Measurements from ENCODE around the gene MAN1C1.

Gene MAN1C1

GRCh38 chr1:25832336-25833037, 215.9 kb downstream of the MAN1C1 start:
- Histone ChIP-seq H3K9ac (ENCODE audit: insufficient read length, low read depth) (no peak overlapping the region), H3K9me3 (ENCODE audit: insufficient read depth, low read length) (no peaks in the 10 kb centered on the region), H3K4me1 (ENCODE audit: insufficient read depth, insufficient read length) (no peaks in the 10 kb centered on the region), H3K4me3 (ENCODE audit: insufficient read length, low read depth) (no peak overlapping the region), H3K27me3 (ENCODE audit: insufficient read depth, insufficient read length) (no peaks in the 10 kb centered on the region), H3K36me3 (ENCODE audit: insufficient read depth, insufficient read length, low read length) (peaks cover 98% of the 10 kb centered on the region)
- no peak for DNase-seq (ENCODE audit: low read depth, low spot score)
- TF ChIP-seq SUZ12 (IDR thresholded peaks at IDR 0.05; ENCODE audit: extremely low read depth, insufficient read depth, insufficient read length) (no peak), YY1 (IDR thresholded peaks at IDR 0.05; ENCODE audit: insufficient read depth, insufficient read length) (no peak), ZNF274 (IDR thresholded peaks at IDR 0.05; ENCODE audit: low read depth, low read length) (no peak)

- no peaks in the 10 kb centered on the region for H3K9me3 ChIP-seq (ENCODE audit: insufficient read depth, low read length)
- peaks cover 91% of the 10 kb centered on the region for H3K36me3 ChIP-seq (ENCODE audit: insufficient read depth, insufficient read length, low read length)
- TF ChIP-seq YY1 (IDR thresholded peaks at IDR 0.05; ENCODE audit: insufficient read depth, insufficient read length) = no peak
- TF ChIP-seq SUZ12 (IDR thresholded peaks at IDR 0.05; ENCODE audit: extremely low read depth, insufficient read depth, insufficient read length) = no peak
- no peak for TF ChIP-seq ZNF274 (IDR thresholded peaks at IDR 0.05; ENCODE audit: low read depth, low read length)
- H3K4me3 ChIP-seq (ENCODE audit: insufficient read length, low read depth) = no peak overlapping the region
- no peaks in the 10 kb centered on the region for H3K27me3 ChIP-seq (ENCODE audit: insufficient read depth, insufficient read length)
- DNase-seq (ENCODE audit: low read depth, low spot score) = no peak
- H3K9ac ChIP-seq (ENCODE audit: insufficient read length, low read depth) = no peak overlapping the region
- no peaks in the 10 kb centered on the region for H3K4me1 ChIP-seq (ENCODE audit: insufficient read depth, insufficient read length)
Observed at GRCh38 chr1:25833158-25833557, 216.6 kb downstream of the MAN1C1 start.

All from NT2/D1 (cell line).